PC-9 (cell line): ENCODE data around the gene DNAJC5. TPM values are rescaled to one million over a fixed set of nuclear protein-coding genes. Genes with fewer than 3 reads are reported as not detected.
"Not testable (repeated sequence)": the region's sequence is repeated elsewhere in the genome, so short reads cannot be mapped to it uniquely, and the experiment has no call there.

Experiments
- BruUV-seq: library from RNA; stranded (reverse); fragments of 400-500 nt; replicated peaks from 2 replicates; lab custom pipeline; 2021; lab: Mats Ljungman, UMichigan
- CTCF ChIA-PET: fragments of 300-600 bp; sonication (Branson Sonifier 250); formaldehyde crosslinking; loops from one replicate; lab custom pipeline; 2022; ENCODE audit warnings: antibody characterized with exemption; lab: Charles Lee
- POLR2A ChIA-PET: fragments of 300-600 bp; sonication (Branson Sonifier 250); formaldehyde crosslinking; loops from one replicate; lab custom pipeline; 2022; ENCODE audit warnings: antibody characterized with exemption; ENCODE audit not compliant: unreplicated experiment; lab: Charles Lee
- DNase-seq, 2 experiments: peaks; one replicate each; pipeline versions ENCODE4 v3.0.0 to v3.0.0-alpha.2; 2015 to 2022; ENCODE audit warnings: mixed read lengths in 1 of 2
- H2AFZ ChIP-seq: fragments of 200-600 bp; sonication (generic); 2 replicates; pipeline ENCODE4 v1.8.1; 2017; ENCODE audit warnings: antibody characterized with exemption
- H3F3A ChIP-seq: fragments of 200-600 bp; sonication (generic); 2 replicates; pipeline ENCODE4 v1.8.1; 2017; ENCODE audit warnings: antibody characterized with exemption, mild to moderate bottlenecking, low read depth; ENCODE audit not compliant: insufficient read depth
- H3K27ac ChIP-seq: fragments of 200-600 bp; sonication (generic); 2 replicates; pipeline ENCODE4 v1.6.1; 2016; ENCODE audit warnings: mixed run types
- H3K27me3 ChIP-seq: fragments of 200-600 bp; sonication (generic); 2 replicates; pipeline ENCODE4 v1.6.1; 2016; ENCODE audit warnings: low read depth, mixed run types; ENCODE audit not compliant: insufficient read depth
- H3K36me3 ChIP-seq: fragments of 200-600 bp; sonication (generic); 2 replicates; pipeline ENCODE4 v1.6.1; 2016; ENCODE audit warnings: low read depth, mixed run types
- H3K4me1 ChIP-seq: fragments of 200-600 bp; sonication (generic); replicated peaks from 2 replicates; pipeline ENCODE4 v1.6.1; 2016; ENCODE audit warnings: mixed run types; ENCODE audit not compliant: insufficient read depth
- H3K4me2 ChIP-seq: fragments of 200-600 bp; sonication (generic); 2 replicates; pipeline ENCODE4 v1.6.1; 2017; ENCODE audit warnings: mixed run types
- H3K4me3 ChIP-seq: fragments of 200-600 bp; sonication (generic); 2 replicates; pipeline ENCODE4 v1.6.1; 2016; ENCODE audit warnings: mixed run types
- H3K79me2 ChIP-seq: fragments of 200-600 bp; sonication (generic); 2 replicates; pipeline ENCODE4 v1.6.1; 2017; ENCODE audit warnings: low read depth, mixed run types
- H3K9me2 ChIP-seq: fragments of 200-600 bp; sonication (generic); 2 replicates; pipeline ENCODE4 v1.8.1; 2017; ENCODE audit warnings: mild to moderate bottlenecking; ENCODE audit not compliant: insufficient read depth
- H3K9me3 ChIP-seq: fragments of 200-600 bp; sonication (generic); 2 replicates; pipeline ENCODE4 v1.8.1; 2016; ENCODE audit warnings: low read depth; ENCODE audit not compliant: insufficient read depth
- H4K20me1 ChIP-seq: fragments of 200-600 bp; sonication (generic); 2 replicates; pipeline ENCODE4 v1.8.1; 2017; ENCODE audit not compliant: insufficient read depth
- CTCF ChIP-seq: fragments of 200-600 bp; sonication (generic); conservative IDR thresholded peaks from 2 replicates; pipeline ENCODE4 v1.6.1; 2017; ENCODE audit warnings: mixed run types, antibody characterized with exemption, mild to moderate bottlenecking, moderate library complexity
- EZH2 ChIP-seq: fragments of 200-600 bp; sonication (generic); IDR thresholded peaks from 2 replicates; pipeline ENCODE4 v1.8.0; 2017; ENCODE audit warnings: antibody characterized with exemption, low read depth
- intact Hi-C: fragments of 100-400 bp; cut with micrococcal nuclease; formaldehyde crosslinking; loops from one replicate; pipeline ENCODE4 v1.10.0; 2022; ENCODE audit not compliant: unreplicated experiment
- total RNA-seq: library from RNA; stranded (reverse); gene quantifications from 2 replicates; pipeline ENCODE4 v1.2.3, GENCODE V29; 2021

Gene DNAJC5
- total RNA-seq, 1 experiment from 2014 or later: 48.1 TPM

- DNase-seq: no peak
- TF ChIP-seq CTCF (no peak), EZH2 (no peak)
- H3K4me3 ChIP-seq: no peak overlapping the region
- peaks cover 58% of the 10 kb centered on the region for H3K79me2 ChIP-seq
- H3K27me3 ChIP-seq: no peaks in the 10 kb centered on the region
- H3K9me2 ChIP-seq: no peaks in the 10 kb centered on the region
- H3K4me2 ChIP-seq: no peak overlapping the region
- no TSS peak for BruUV-seq
- intact Hi-C loops: no loop called here
- H3K36me3 ChIP-seq: peaks cover 39% of the 10 kb centered on the region
- POLR2A ChIA-PET: no interaction called here
- peaks cover 11% of the 10 kb centered on the region; the same call in 1 of the 2 replicates for H3F3A ChIP-seq
- CTCF ChIA-PET: no interaction called here
- no peak overlapping the region for H3K27ac ChIP-seq
- peaks cover 78% of the 10 kb centered on the region for H4K20me1 ChIP-seq
- H3K9me3 ChIP-seq: no peaks in the 10 kb centered on the region
- H2AFZ ChIP-seq: no peak overlapping the region
- no peaks in the 10 kb centered on the region for H3K4me1 ChIP-seq
Measured at GRCh38 chr20:63877755-63878470, 17.0 kb upstream of the DNAJC5 start.

- Histone ChIP-seq H3K4me1 (peaks cover 1% of the 10 kb centered on the region; the same call in 1 of the 2 replicates), H3K27me3 (no peaks in the 10 kb centered on the region), H3K9me2 (no peaks in the 10 kb centered on the region), H3K4me3 (no peak overlapping the region), H3K27ac (no peak overlapping the region), H4K20me1 (peaks cover 76% of the 10 kb centered on the region), H3K79me2 (peaks cover 51% of the 10 kb centered on the region), H3K4me2 (no peak overlapping the region), H3K9me3 (no peaks in the 10 kb centered on the region), H2AFZ (no peak overlapping the region), H3K36me3 (peaks cover 33% of the 10 kb centered on the region; the same call in 1 of the 2 replicates), H3F3A (peaks cover 8% of the 10 kb centered on the region; the same call in 1 of the 2 replicates)
- no TSS peak for BruUV-seq
- no peak for DNase-seq
- CTCF ChIA-PET: interaction anchor here (0.7 kb wide), 1 partner anchor 206 kb away, joined by 5 read pairs; no protein-coding TSS in a partner anchor
- intact Hi-C loops: no loop called here
- POLR2A ChIA-PET: no interaction called here
- no peak for TF ChIP-seq EZH2
- no peak for TF ChIP-seq CTCF
Measured at GRCh38 chr20:63878899-63879663, 15.8 kb upstream of the DNAJC5 start.

GRCh38 chr20:63880901-63881300 lies 14.0 kb upstream of the DNAJC5 start:
- H3K4me2 ChIP-seq, H3K9me2 ChIP-seq, H3K27ac ChIP-seq, H3K4me3 ChIP-seq, intact Hi-C loops, H3K27me3 ChIP-seq, DNase-seq, BruUV-seq, POLR2A ChIA-PET, CTCF ChIA-PET, H3K9me3 ChIP-seq, H2AFZ ChIP-seq: not testable (repeated sequence)
- peaks cover 18% of the 10 kb centered on the region; the same call in 1 of the 2 replicates for H3F3A ChIP-seq
- H3K36me3 ChIP-seq: peaks cover 34% of the 10 kb centered on the region
- peaks cover 20% of the 10 kb centered on the region for H3K4me1 ChIP-seq
- H3K79me2 ChIP-seq: peaks cover 58% of the 10 kb centered on the region
- H4K20me1 ChIP-seq: peaks cover 86% of the 10 kb centered on the region
